ENCODE results near the gene GRIA3.

GRIA3 gene

GRCh38 chrX:123486297-123486696, 302.2 kb downstream of the GRIA3 start:
- H3K36me3 ChIP-seq (ENCODE audit: low read depth), result no peaks in the 10 kb centered on the region
- no peak for ATAC-seq (ENCODE audit: low read depth)
- H3K27me3 ChIP-seq (ENCODE audit: insufficient read depth, poor library complexity, severe bottlenecking), result no peaks in the 10 kb centered on the region
- no peak for DNase-seq (ENCODE audit: low spot score)
- H3K4me3 ChIP-seq (ENCODE audit: severe bottlenecking), result no peak overlapping the region
- H3K4me1 ChIP-seq (ENCODE audit: insufficient read depth, poor library complexity, severe bottlenecking), result no peaks in the 10 kb centered on the region
- no peak for TF ChIP-seq CTCF (IDR thresholded peaks at IDR 0.05; ENCODE audit: poor library complexity, severe bottlenecking)
- H3K27ac ChIP-seq (ENCODE audit: poor library complexity, severe bottlenecking), result no peak overlapping the region
- H3K9me3 ChIP-seq (ENCODE audit: severe bottlenecking), result no peaks in the 10 kb centered on the region

GRCh38 chrX:123487236-123487635, 303.2 kb downstream of the GRIA3 start:
- DNase-seq (ENCODE audit: low spot score) (no peak), ATAC-seq (ENCODE audit: low read depth) (no peak)
- TF ChIP-seq CTCF (IDR thresholded peaks at IDR 0.05; ENCODE audit: poor library complexity, severe bottlenecking), result no peak
- Histone ChIP-seq H3K9me3 (ENCODE audit: severe bottlenecking) (no peaks in the 10 kb centered on the region), H3K4me3 (ENCODE audit: severe bottlenecking) (no peak overlapping the region), H3K36me3 (ENCODE audit: low read depth) (no peaks in the 10 kb centered on the region), H3K4me1 (ENCODE audit: insufficient read depth, poor library complexity, severe bottlenecking) (no peaks in the 10 kb centered on the region), H3K27ac (ENCODE audit: poor library complexity, severe bottlenecking) (no peak overlapping the region), H3K27me3 (ENCODE audit: insufficient read depth, poor library complexity, severe bottlenecking) (no peaks in the 10 kb centered on the region)

GRCh38 chrX:123487669-123488068, 303.6 kb downstream of the GRIA3 start:
- ATAC-seq (ENCODE audit: low read depth) (no peak), DNase-seq (ENCODE audit: low spot score) (no peak)
- Histone ChIP-seq H3K9me3 (ENCODE audit: severe bottlenecking) (no peaks in the 10 kb centered on the region), H3K4me3 (ENCODE audit: severe bottlenecking) (no peak overlapping the region), H3K27me3 (ENCODE audit: insufficient read depth, poor library complexity, severe bottlenecking) (no peaks in the 10 kb centered on the region), H3K27ac (ENCODE audit: poor library complexity, severe bottlenecking) (no peak overlapping the region), H3K4me1 (ENCODE audit: insufficient read depth, poor library complexity, severe bottlenecking) (no peaks in the 10 kb centered on the region), H3K36me3 (ENCODE audit: low read depth) (no peaks in the 10 kb centered on the region)
- TF ChIP-seq CTCF (IDR thresholded peaks at IDR 0.05; ENCODE audit: poor library complexity, severe bottlenecking), result no peak

GRCh38 chrX:123489011-123489410, 304.9 kb downstream of the GRIA3 start:
- TF ChIP-seq CTCF (IDR thresholded peaks at IDR 0.05; ENCODE audit: poor library complexity, severe bottlenecking), result no peak
- Histone ChIP-seq H3K36me3 (ENCODE audit: low read depth) (no peaks in the 10 kb centered on the region), H3K27ac (ENCODE audit: poor library complexity, severe bottlenecking) (no peak overlapping the region), H3K27me3 (ENCODE audit: insufficient read depth, poor library complexity, severe bottlenecking) (no peaks in the 10 kb centered on the region), H3K9me3 (ENCODE audit: severe bottlenecking) (no peaks in the 10 kb centered on the region), H3K4me3 (ENCODE audit: severe bottlenecking) (no peak overlapping the region), H3K4me1 (ENCODE audit: insufficient read depth, poor library complexity, severe bottlenecking) (no peaks in the 10 kb centered on the region)
- DNase-seq (ENCODE audit: low spot score), result no peak
- no peak for ATAC-seq (ENCODE audit: low read depth)

GRCh38 chrX:123493857-123494256, 309.8 kb downstream of the GRIA3 start:
- H3K27me3 ChIP-seq (ENCODE audit: insufficient read depth, poor library complexity, severe bottlenecking), result no peaks in the 10 kb centered on the region
- DNase-seq (ENCODE audit: low spot score), result no peak
- no peak for TF ChIP-seq CTCF (IDR thresholded peaks at IDR 0.05; ENCODE audit: poor library complexity, severe bottlenecking)
- no peaks in the 10 kb centered on the region for H3K4me1 ChIP-seq (ENCODE audit: insufficient read depth, poor library complexity, severe bottlenecking)
- no peak overlapping the region for H3K4me3 ChIP-seq (ENCODE audit: severe bottlenecking)
- no peak overlapping the region for H3K27ac ChIP-seq (ENCODE audit: poor library complexity, severe bottlenecking)
- H3K36me3 ChIP-seq (ENCODE audit: low read depth), result no peaks in the 10 kb centered on the region
- H3K9me3 ChIP-seq (ENCODE audit: severe bottlenecking), result no peaks in the 10 kb centered on the region
- ATAC-seq (ENCODE audit: low read depth), result no peak
